HEK293 (cell line): ENCODE results near the gene CDH23.

Source experiments
- CTCF ChIA-PET: fragments of 350-600 bp; formaldehyde crosslinking; extraction: SDS; loops from one replicate; lab custom pipeline; 2021; ENCODE audit warnings: antibody characterized with exemption; lab: Yijun Ruan, JAX
- POLR2A ChIA-PET: fragments of 300-600 bp; formaldehyde crosslinking; extraction: SDS; loops from one replicate; lab custom pipeline; 2020; ENCODE audit warnings: antibody characterized with exemption, inconsistent platforms; lab: Yijun Ruan, JAX
- H3K27ac ChIP-seq: fragments of 200-500 bp; sonication (Bioruptor generic); 2 replicates; pipeline ENCODE4 v1.5.1; 2014; ENCODE audit warnings: low read depth, low read length, control low read depth, inconsistent platforms; ENCODE audit errors: extremely low read depth
- H3K36me3 ChIP-seq, 2 experiments: fragments of 200-500 bp in 1 of 2; sonication (Bioruptor generic) in 1 of 2; 1 replicate in 1 of 2; 2 replicates in 1 of 2; pipeline ENCODE4 v1.5.1; 2014 to 2017; ENCODE audit warnings: inconsistent platforms in 2 of 2, low read length in 2 of 2; ENCODE audit not compliant: control insufficient read depth in 2 of 2, insufficient read depth in 1 of 2
- H3K4me1 ChIP-seq: fragments of 200-500 bp; sonication (Bioruptor generic); 2 replicates; pipeline ENCODE4 v1.5.1; 2014; ENCODE audit warnings: mild to moderate bottlenecking, low read length, inconsistent platforms; ENCODE audit not compliant: control insufficient read depth, insufficient read depth
- H3K4me3 ChIP-seq: 2 replicates; pipeline ENCODE4 v1.5.1; 2011; ENCODE audit warnings: low read depth, mild to moderate bottlenecking, control low read depth, low read length, moderate library complexity
- H3K9me3 ChIP-seq: fragments of 200-500 bp; sonication (Bioruptor generic); 2 replicates; pipeline ENCODE4 v1.5.1; 2014; ENCODE audit warnings: low read depth, low read length, inconsistent platforms; ENCODE audit not compliant: control insufficient read depth, insufficient read depth
- CTCF ChIP-seq: fragments of 450-650 bp; formaldehyde crosslinking; IDR thresholded peaks from 2 replicates; pipeline ENCODE4 v1.5.1; 2016; ENCODE audit warnings: missing biosample characterization, missing genetic modification characterization
- KLF16 ChIP-seq: fragments of 450-650 bp; formaldehyde crosslinking; IDR thresholded peaks from 2 replicates; pipeline ENCODE4 v1.5.1; 2017; ENCODE audit warnings: missing biosample characterization, missing genetic modification characterization
- PATZ1 ChIP-seq: fragments of 450-650 bp; formaldehyde crosslinking; IDR thresholded peaks from 2 replicates; pipeline ENCODE4 v1.5.1; 2016; ENCODE audit warnings: missing biosample characterization, missing genetic modification characterization
- WT1 ChIP-seq: fragments of 450-650 bp; formaldehyde crosslinking; IDR thresholded peaks from 2 replicates; pipeline ENCODE4 v1.5.1; 2016; ENCODE audit warnings: missing biosample characterization, missing genetic modification characterization
- ZBTB11 ChIP-seq: fragments of 450-650 bp; formaldehyde crosslinking; conservative IDR thresholded peaks from 2 replicates; pipeline ENCODE4 v1.5.1; 2016; ENCODE audit warnings: low read depth, missing biosample characterization, missing genetic modification characterization
- ZBTB17 ChIP-seq: fragments of 450-650 bp; formaldehyde crosslinking; IDR thresholded peaks from 2 replicates; pipeline ENCODE4 v1.5.1; 2016; ENCODE audit warnings: missing biosample characterization, missing genetic modification characterization
- ZBTB8A ChIP-seq: fragments of 450-650 bp; formaldehyde crosslinking; IDR thresholded peaks from 2 replicates; pipeline ENCODE4 v1.5.1; 2016; ENCODE audit warnings: missing biosample characterization, missing genetic modification characterization
- ZNF121 ChIP-seq: fragments of 450-650 bp; formaldehyde crosslinking; IDR thresholded peaks from 2 replicates; pipeline ENCODE4 v1.5.1; 2016; ENCODE audit warnings: missing biosample characterization, missing genetic modification characterization
- ZNF169 ChIP-seq: fragments of 450-650 bp; formaldehyde crosslinking; IDR thresholded peaks from 2 replicates; pipeline ENCODE4 v1.5.1; 2016; ENCODE audit warnings: missing biosample characterization, missing genetic modification characterization
- ZNF174 ChIP-seq: fragments of 450-650 bp; formaldehyde crosslinking; IDR thresholded peaks from 2 replicates; pipeline ENCODE4 v1.5.0; 2017; ENCODE audit warnings: missing biosample characterization, mild to moderate bottlenecking, missing genetic modification characterization
- ZNF175 ChIP-seq: fragments of 450-650 bp; formaldehyde crosslinking; IDR thresholded peaks from 2 replicates; pipeline ENCODE4 v1.5.1; 2016; ENCODE audit warnings: missing biosample characterization, missing genetic modification characterization
- ZNF26 ChIP-seq: fragments of 450-650 bp; formaldehyde crosslinking; IDR thresholded peaks from 2 replicates; pipeline ENCODE4 v1.5.1; 2016; ENCODE audit warnings: missing biosample characterization, missing genetic modification characterization
- ZNF266 ChIP-seq: fragments of 450-650 bp; formaldehyde crosslinking; IDR thresholded peaks from 2 replicates; pipeline ENCODE4 v1.5.1; 2016; ENCODE audit warnings: missing biosample characterization, missing genetic modification characterization, low read depth
- ZNF302 ChIP-seq: fragments of 450-650 bp; formaldehyde crosslinking; IDR thresholded peaks from 2 replicates; pipeline ENCODE4 v1.5.1; 2016; ENCODE audit warnings: missing biosample characterization, missing genetic modification characterization, low read depth
- ZNF341 ChIP-seq: fragments of 450-650 bp; formaldehyde crosslinking; IDR thresholded peaks from 2 replicates; pipeline ENCODE4; 2016; ENCODE audit warnings: low read depth, missing biosample characterization, missing genetic modification characterization
- ZNF398 ChIP-seq: fragments of 450-650 bp; formaldehyde crosslinking; IDR thresholded peaks from 2 replicates; pipeline ENCODE4 v1.5.1; 2017; ENCODE audit warnings: missing biosample characterization, missing genetic modification characterization
- ZNF433 ChIP-seq: fragments of 450-650 bp; formaldehyde crosslinking; IDR thresholded peaks from 2 replicates; pipeline ENCODE4 v1.5.1; 2016; ENCODE audit warnings: missing biosample characterization, missing genetic modification characterization, low read depth
- ZNF521 ChIP-seq: fragments of 450-650 bp; formaldehyde crosslinking; IDR thresholded peaks from 2 replicates; pipeline ENCODE4 v1.5.1; 2017; ENCODE audit warnings: missing biosample characterization, mild to moderate bottlenecking, missing genetic modification characterization
- ZNF555 ChIP-seq: fragments of 450-650 bp; formaldehyde crosslinking; conservative IDR thresholded peaks from 2 replicates; pipeline ENCODE4 v1.5.1; 2017; ENCODE audit warnings: missing biosample characterization, mild to moderate bottlenecking, missing genetic modification characterization, inconsistent platforms
- ZNF560 ChIP-seq: fragments of 450-650 bp; formaldehyde crosslinking; IDR thresholded peaks from 2 replicates; pipeline ENCODE4 v1.5.1; 2017; ENCODE audit warnings: missing biosample characterization, missing genetic modification characterization, borderline replicate concordance
- ZNF585B ChIP-seq: fragments of 450-650 bp; formaldehyde crosslinking; IDR thresholded peaks from 2 replicates; pipeline ENCODE4 v1.5.1; 2016; ENCODE audit warnings: missing biosample characterization, missing genetic modification characterization
- ZNF639 ChIP-seq: fragments of 450-650 bp; formaldehyde crosslinking; IDR thresholded peaks from 2 replicates; pipeline ENCODE4 v1.5.1; 2016; ENCODE audit warnings: missing biosample characterization, missing genetic modification characterization
- ZNF707 ChIP-seq: fragments of 450-650 bp; formaldehyde crosslinking; IDR thresholded peaks from 2 replicates; pipeline ENCODE4 v1.5.1; 2016; ENCODE audit warnings: missing biosample characterization, missing genetic modification characterization
- ZNF768 ChIP-seq: fragments of 450-650 bp; formaldehyde crosslinking; IDR thresholded peaks from 2 replicates; pipeline ENCODE4 v1.5.1; 2018; ENCODE audit warnings: missing biosample characterization, mild to moderate bottlenecking, missing genetic modification characterization
- ZNF785 ChIP-seq: fragments of 450-650 bp; formaldehyde crosslinking; IDR thresholded peaks from 2 replicates; pipeline ENCODE4 v1.5.1; 2016; ENCODE audit warnings: missing biosample characterization, missing genetic modification characterization
- ZNF843 ChIP-seq: fragments of 450-650 bp; formaldehyde crosslinking; IDR thresholded peaks from 2 replicates; pipeline ENCODE4 v1.5.1; 2016; ENCODE audit warnings: missing biosample characterization, missing genetic modification characterization

The CDH23 gene

GRCh38 chr10:71850743-71851464 lies 454.2 kb downstream of the CDH23 start, which contains the start of gene PSAP:
TSS of gene PSAP (minus strand) at chr10:71851251. CDS start at chr10:71851221, 30 bp downstream.
- H3K27ac ChIP-seq, result peak within 1 kb of the TSS; percentile 65
- POLR2A ChIA-PET, result interaction anchor here (0.5 to 2.3 kb wide), 19 partner anchors 9 to 531 kb away, joined by 3 to 53 read pairs (median 3); partner anchors contain the start of genes CHST3 and SLC29A3
- CTCF ChIA-PET, result interaction anchor here (0.6 to 2.2 kb wide), 11 partner anchors 12 to 1969 kb away, joined by 3 to 7 read pairs (median 4); no protein-coding TSS in a partner anchor
- no peaks in the 10 kb centered on the region for H3K9me3 ChIP-seq
- 0 out of 2 replicates have a peak, but pooled peaks cover 10% of the 10 kb centered on the region for H3K4me1 ChIP-seq
- H3K36me3 ChIP-seq, result no peaks in the 10 kb centered on the region
- H3K4me3 ChIP-seq, result peak within 1 kb of the TSS; percentile 93
- TF ChIP-seq KLF16 (tag by site-specific recombination) (peak; percentile 74), ZNF175 (tag by site-specific recombination) (no peak), ZNF555 (no peak), ZNF341 (peak; percentile 86), ZNF26 (tag by site-specific recombination) (no peak), ZNF707 (tag by site-specific recombination) (no peak), ZNF433 (no peak), ZBTB8A (tag by site-specific recombination) (peak; percentile 90), ZNF843 (tag by site-specific recombination) (no peak; the same call in 1 of the 2 replicates), ZNF398 (tag by site-specific recombination) (no peak), ZNF266 (no peak), ZNF768 (tag by site-specific recombination) (no peak), ZBTB17 (tag by site-specific recombination) (peak; percentile 85), ZNF639 (tag by site-specific recombination) (no peak), ZNF302 (tag by site-specific recombination) (no peak), PATZ1 (peak; percentile 99), WT1 (tag by site-specific recombination) (0 out of 2 replicates have a peak, but pooled peaks have one; percentile 31), ZNF585B (tag by site-specific recombination) (no peak), ZNF521 (tag by site-specific recombination) (no peak), ZNF169 (tag by site-specific recombination) (no peak), ZNF174 (no peak), ZNF121 (tag by site-specific recombination) (no peak), CTCF (tag by site-specific recombination) (peak; percentile 75), ZNF560 (tag by site-specific recombination) (no peak), ZBTB11 (no peak), ZNF785 (no peak)
